ENCODE results near the gene TRMU.

DNA sequence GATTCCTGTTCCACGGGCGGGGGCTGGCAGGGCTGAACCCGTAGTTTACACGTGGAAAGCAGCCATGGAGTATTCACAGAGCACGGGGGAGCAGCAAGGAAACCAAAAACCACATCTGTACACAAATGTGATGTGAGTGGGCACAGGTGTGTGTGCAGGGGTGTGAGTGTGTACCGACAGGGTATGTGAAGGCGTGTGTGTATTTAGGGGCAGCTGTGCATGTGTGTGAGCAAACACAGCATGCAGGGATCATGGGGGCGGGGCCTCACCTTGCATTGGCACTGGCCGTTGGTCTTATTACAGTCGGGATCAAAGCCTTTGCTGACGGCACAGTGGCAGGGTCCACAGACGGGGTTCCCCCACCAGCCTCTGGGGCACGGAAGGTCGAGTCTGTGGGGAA lies 58.4 kb downstream of the TRMU start:
- no peak for TF ChIP-seq GATA2 (IDR thresholded peaks at IDR 0.05; ENCODE audit: low read depth, low read length)
- TF ChIP-seq GATA3 (IDR thresholded peaks at IDR 0.05; ENCODE audit: low read depth, low read length): no peak

Measured in SH-SY5Y (cell line).